NCI-H2196 (cell line): ENCODE measurements around the gene VAV2.

Source experiments
- DNase-seq: peaks from one replicate; lab custom pipeline; 2025; ENCODE audit not compliant: unreplicated experiment; lab: John Stamatoyannopoulos, UW

The VAV2 gene

DNA sequence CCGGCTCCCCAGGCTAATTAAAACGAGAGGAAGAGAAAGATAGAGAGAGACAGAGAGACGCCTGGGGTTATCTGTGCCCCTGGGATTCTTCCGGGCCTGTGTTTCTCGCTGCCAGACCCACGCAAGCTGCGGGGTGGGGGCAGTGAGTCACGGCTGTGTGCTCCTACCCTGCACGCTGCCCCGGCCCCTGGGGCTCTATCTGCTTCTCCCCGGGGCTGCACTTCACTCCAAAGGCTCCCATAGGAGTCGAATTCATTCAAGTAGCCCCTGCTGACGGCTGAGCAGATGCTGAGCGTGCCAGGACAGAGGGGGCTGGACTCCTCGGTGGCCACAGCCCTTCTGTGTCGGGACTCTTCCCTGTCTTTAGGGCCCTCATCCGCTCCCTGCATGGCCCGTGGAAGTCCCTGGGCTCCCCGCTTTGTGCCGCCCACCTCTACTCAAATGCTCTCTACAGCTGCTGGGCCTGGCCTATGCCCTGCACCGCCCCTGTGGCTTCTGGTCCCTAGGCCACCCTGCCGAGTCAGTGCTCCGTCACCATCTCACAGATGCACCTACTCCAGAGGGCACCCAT, 276.7 kb downstream of the VAV2 start:
- no peak for DNase-seq

DNA sequence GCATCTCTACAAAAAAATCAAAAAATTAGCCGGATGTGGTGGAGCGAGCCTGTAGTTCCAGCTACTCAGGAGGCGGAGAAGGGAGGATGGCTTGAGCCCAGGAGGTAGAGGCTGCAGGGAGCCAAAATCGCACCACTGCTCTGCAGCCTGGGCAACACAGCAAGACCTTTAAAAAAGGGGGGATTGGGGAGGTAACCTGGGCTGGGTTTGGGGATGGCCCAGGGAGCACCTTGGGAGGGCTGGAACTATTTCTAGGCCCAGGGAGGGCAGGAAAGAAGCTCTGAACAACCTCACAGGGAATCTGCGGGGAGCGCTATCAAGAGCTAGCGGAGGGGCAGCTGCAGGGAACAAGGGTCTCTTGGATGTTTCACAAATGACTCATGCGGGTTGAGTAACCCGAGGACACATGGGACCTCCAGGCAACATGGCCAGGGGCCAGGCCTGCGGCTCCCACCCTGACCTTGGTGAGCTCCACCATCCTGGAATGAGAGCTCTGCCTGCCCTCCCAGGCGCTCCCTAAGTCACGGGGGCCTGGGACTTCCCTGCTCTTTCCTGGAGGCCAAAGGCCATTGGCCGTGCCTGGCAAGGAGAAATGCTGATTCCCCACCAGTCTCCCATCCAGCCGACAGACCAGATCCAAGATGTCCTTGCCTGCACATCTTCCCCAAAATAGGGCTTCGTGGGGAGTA, 277.4 kb downstream of the VAV2 start:
- DNase-seq = no peak

DNA sequence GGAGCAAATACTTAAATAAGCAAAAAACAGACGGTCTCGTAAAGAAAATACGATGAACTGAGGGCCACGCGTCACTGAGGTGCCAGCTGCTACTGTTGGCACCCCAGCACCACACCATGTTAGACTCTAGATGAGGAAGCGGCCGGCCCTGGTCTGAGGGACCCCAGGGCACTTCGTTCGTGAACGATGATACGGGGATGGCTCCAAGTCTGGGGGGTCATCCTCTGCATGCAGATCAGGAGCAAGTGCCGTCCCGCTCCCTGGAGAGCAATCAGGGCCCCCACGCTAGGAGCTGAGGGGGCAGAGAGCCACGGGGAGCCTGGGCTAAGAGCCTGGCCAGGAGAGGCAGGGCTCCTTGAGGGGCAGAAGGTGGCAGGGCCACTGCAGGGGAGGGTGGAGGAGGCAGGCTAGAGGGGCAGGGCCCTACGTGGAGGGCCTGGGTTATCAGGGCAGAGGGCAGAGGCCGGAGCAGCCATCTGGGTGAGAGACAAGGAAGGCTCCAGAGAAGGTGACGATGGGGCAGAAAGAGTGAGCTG, 278.1 kb downstream of the VAV2 start:
- no peak for DNase-seq

DNA sequence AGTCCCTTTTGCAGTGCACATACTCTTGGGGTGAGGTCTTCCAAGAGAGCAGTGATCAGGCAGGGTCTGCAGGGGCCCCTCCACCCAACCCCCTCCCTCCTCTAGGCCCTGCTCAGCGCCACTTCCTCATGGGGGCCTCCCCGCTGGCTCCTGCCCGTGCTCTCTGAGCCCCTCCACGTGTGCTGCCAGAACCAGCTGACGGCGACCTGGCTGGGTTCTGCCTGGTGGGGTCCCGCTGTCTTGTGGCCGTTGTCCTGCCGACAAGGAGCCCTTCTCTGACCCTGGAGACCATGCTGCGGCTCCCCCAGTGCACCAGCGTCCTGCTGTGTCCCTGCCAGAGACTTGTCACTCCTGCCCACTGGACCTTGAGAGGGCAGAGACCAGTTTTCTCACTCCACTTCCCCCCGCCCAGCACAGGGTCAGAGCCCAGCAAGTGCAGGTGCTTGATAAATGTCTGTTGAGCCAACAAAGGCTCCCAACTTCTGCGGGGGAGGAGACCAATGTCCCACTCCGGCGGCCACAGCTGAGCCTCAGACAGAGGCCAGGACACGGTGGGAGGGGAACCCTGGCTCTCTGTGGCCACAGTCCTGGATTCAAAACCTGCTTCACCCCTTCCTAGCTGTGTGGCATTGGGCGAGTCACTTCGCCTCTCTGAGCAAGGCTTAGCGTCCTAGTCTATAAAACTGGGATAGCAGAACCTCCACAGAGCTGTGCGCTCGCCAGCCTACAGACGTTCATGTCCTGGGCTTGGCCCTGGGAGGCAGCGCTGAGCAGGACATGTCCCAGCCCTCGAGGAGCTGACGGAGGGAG, 278.8 kb downstream of the VAV2 start:
- no peak for DNase-seq

DNA sequence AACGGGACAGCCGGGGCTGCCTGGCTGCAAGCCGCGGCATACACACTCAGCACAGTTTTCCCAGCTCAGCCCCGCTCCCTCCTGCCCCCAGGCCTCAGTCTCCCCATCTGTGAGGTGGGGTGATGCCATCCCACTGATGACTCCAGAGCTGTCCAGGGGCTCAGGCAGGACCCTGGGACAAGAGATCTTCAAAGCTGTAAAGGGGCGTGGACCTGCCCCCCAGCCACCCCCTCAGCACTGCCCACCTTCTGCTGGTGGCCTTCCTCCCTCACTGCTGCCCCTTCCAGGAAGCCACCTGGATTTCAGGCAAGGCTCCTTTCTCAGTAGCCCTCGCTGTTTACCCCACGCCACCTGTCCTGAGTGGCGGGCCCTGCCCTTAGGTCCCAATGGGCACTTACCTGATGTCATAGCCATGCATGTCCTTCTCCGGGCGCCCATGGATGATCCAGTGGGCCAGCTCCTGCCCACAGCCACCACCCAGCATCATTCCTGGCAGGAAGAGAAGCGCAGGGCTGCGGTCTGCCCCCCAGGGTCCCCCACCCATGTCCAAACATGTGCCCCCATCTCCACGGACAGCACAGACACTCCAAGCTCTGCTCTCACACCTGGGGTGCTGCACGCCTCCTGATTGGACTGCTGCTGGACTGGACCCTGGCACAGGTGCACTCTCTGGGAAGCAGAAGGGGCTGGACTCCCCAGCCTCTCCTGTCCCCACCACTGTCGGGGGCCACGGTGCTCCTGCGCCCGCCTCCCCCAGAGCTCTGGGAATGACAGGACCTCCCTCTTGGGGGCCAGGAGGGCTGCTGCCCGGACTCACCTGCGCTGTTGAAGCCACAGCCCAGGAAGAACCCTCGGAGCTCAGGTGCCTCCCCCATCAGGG, 279.7 kb downstream of the VAV2 start:
- no peak for DNase-seq
